Vagina (tissue), 2 donors: Measurements from ENCODE around the gene NR3C2. TPM values are rescaled to one million over a fixed set of nuclear protein-coding genes. Genes with fewer than 3 reads are reported as not detected.

ENCODE experiments used
- DNase-seq, 2 donors: peaks; one replicate each; pipeline ENCODE4 v3.0.0-alpha.2; 2017; ENCODE audit errors: extremely low spot score in 2 of 2
- H3K27ac ChIP-seq: fragments of 200-600 bp; sonication (generic); one replicate; pipeline ENCODE4 v1.5.1; 2019
- H3K27me3 ChIP-seq: fragments of 200-600 bp; sonication (generic); one replicate; pipeline ENCODE4 v1.5.1; 2019
- H3K36me3 ChIP-seq, 2 donors: fragments of 200-600 bp; sonication (generic); one replicate each; pipeline ENCODE4 v1.5.1; 2017 to 2019
- H3K4me1 ChIP-seq: fragments of 200-600 bp; sonication (generic); one replicate; pipeline ENCODE4 v1.5.1; 2019
- H3K4me3 ChIP-seq, 2 donors: fragments of 200-600 bp; sonication (generic); 1 replicate in 1 of 2; 2 replicates in 1 of 2; pipeline ENCODE4 v1.5.1; 2016 to 2019
- H3K9me3 ChIP-seq: fragments of 200-600 bp; sonication (generic); one replicate; pipeline ENCODE4 v1.5.1; 2019
- CTCF ChIP-seq, 3 experiments: fragments of 450-650 bp in 2 of 3; fragments of 200-600 bp in 1 of 3; sonication (generic) in 1 of 3; IDR thresholded peaks; one replicate each; pipeline ENCODE4 v1.5.1; 2017 to 2019; ENCODE audit warnings: antibody characterized with exemption in 3 of 3, mild to moderate bottlenecking in 2 of 3, moderate library complexity in 2 of 3
- POLR2A ChIP-seq, 2 donors: fragments of 450-650 bp; IDR thresholded peaks; one replicate each; pipeline ENCODE4 v1.6.1; 2017; ENCODE audit warnings: antibody characterized with exemption in 2 of 2, mild to moderate bottlenecking in 2 of 2, moderate library complexity in 2 of 2
- POLR2AphosphoS5 ChIP-seq, 2 donors: sonication (generic); formaldehyde crosslinking; IDR thresholded peaks; one replicate each; pipeline ENCODE4 v1.9.0; 2017; ENCODE audit warnings: antibody characterized with exemption in 2 of 2, mild to moderate bottlenecking in 2 of 2, low read depth in 1 of 2; ENCODE audit not compliant: insufficient read depth in 1 of 2
- intact Hi-C: fragments of 100-400 bp; cut with DNase I; formaldehyde crosslinking; loops from one replicate; pipeline ENCODE4 v1.15.1; 2023
- total RNA-seq: library from RNA; depleted of rRNA; stranded (reverse); fragments of >200 nt; gene quantifications from one replicate; pipeline ENCODE4 v1.2.3, GENCODE V29; 2016

Gene NR3C2
- total RNA-seq, 1 donor from 2014 or later = 9.6 TPM

- no peaks in the 10 kb centered on the region for H3K9me3 ChIP-seq
- intact Hi-C loops = no loop called here
- DNase-seq = no peak
- no peaks in the 10 kb centered on the region for H3K27me3 ChIP-seq
- H3K36me3 ChIP-seq = peaks cover 0 to 9% of the 10 kb centered on the region in 2 donors
- H3K4me1 ChIP-seq = no peaks in the 10 kb centered on the region
- TF ChIP-seq POLR2AphosphoS5 (IDR thresholded peaks at IDR 0.05; ENCODE audit: insufficient read depth in 1 of 2, low read depth in 1 of 2) = no peak
- TF ChIP-seq POLR2A (IDR thresholded peaks at IDR 0.05) = no peak
- TF ChIP-seq CTCF (IDR thresholded peaks at IDR 0.05) = no peak
- H3K4me3 ChIP-seq = no peak overlapping the region
- H3K27ac ChIP-seq = no peak overlapping the region
Observed at GRCh38 chr4:148116969-148117368, 325.2 kb downstream of the NR3C2 start.

- no peaks in the 10 kb centered on the region for H3K27me3 ChIP-seq
- no peaks in the 10 kb centered on the region for H3K4me1 ChIP-seq
- no peak overlapping the region for H3K27ac ChIP-seq
- intact Hi-C loops = no loop called here
- no peak for DNase-seq
- H3K36me3 ChIP-seq = peaks cover 0 to 9% of the 10 kb centered on the region in 2 donors
- TF ChIP-seq POLR2A (IDR thresholded peaks at IDR 0.05) (no peak), POLR2AphosphoS5 (IDR thresholded peaks at IDR 0.05; ENCODE audit: insufficient read depth in 1 of 2, low read depth in 1 of 2) (no peak), CTCF (IDR thresholded peaks at IDR 0.05) (no peak)
- H3K4me3 ChIP-seq = no peak overlapping the region
- no peaks in the 10 kb centered on the region for H3K9me3 ChIP-seq
Observed at GRCh38 chr4:148116264-148116663, 325.9 kb downstream of the NR3C2 start.

- H3K4me1 ChIP-seq = no peaks in the 10 kb centered on the region
- no peaks in the 10 kb centered on the region for H3K9me3 ChIP-seq
- intact Hi-C loops = no loop called here
- no peaks in the 10 kb centered on the region for H3K27me3 ChIP-seq
- peaks cover 0 to 9% of the 10 kb centered on the region in 2 donors for H3K36me3 ChIP-seq
- DNase-seq = no peak
- H3K27ac ChIP-seq = no peak overlapping the region
- H3K4me3 ChIP-seq = no peak overlapping the region
- TF ChIP-seq CTCF (IDR thresholded peaks at IDR 0.05) (no peak), POLR2AphosphoS5 (IDR thresholded peaks at IDR 0.05; ENCODE audit: insufficient read depth in 1 of 2, low read depth in 1 of 2) (no peak), POLR2A (IDR thresholded peaks at IDR 0.05) (no peak)
Observed at GRCh38 chr4:148114436-148114835, 327.8 kb downstream of the NR3C2 start.

- no peak overlapping the region for H3K27ac ChIP-seq
- TF ChIP-seq POLR2AphosphoS5 (IDR thresholded peaks at IDR 0.05; ENCODE audit: insufficient read depth in 1 of 2, low read depth in 1 of 2) (no peak), CTCF (IDR thresholded peaks at IDR 0.05) (no peak), POLR2A (IDR thresholded peaks at IDR 0.05) (no peak)
- intact Hi-C loops = no loop called here
- H3K36me3 ChIP-seq = peaks cover 0 to 20% of the 10 kb centered on the region in 2 donors
- DNase-seq = no peak
- no peaks in the 10 kb centered on the region for H3K9me3 ChIP-seq
- no peaks in the 10 kb centered on the region for H3K27me3 ChIP-seq
- no peak overlapping the region for H3K4me3 ChIP-seq
- H3K4me1 ChIP-seq = no peaks in the 10 kb centered on the region
Observed at GRCh38 chr4:148112231-148112982, 329.8 kb downstream of the NR3C2 start.

GRCh38 chr4:148110169-148110568 is 332.0 kb downstream of the NR3C2 start:
- no peak overlapping the region for H3K27ac ChIP-seq
- no peak for DNase-seq
- TF ChIP-seq CTCF (IDR thresholded peaks at IDR 0.05) (no peak), POLR2AphosphoS5 (IDR thresholded peaks at IDR 0.05; ENCODE audit: insufficient read depth in 1 of 2, low read depth in 1 of 2) (no peak), POLR2A (IDR thresholded peaks at IDR 0.05) (no peak)
- H3K4me1 ChIP-seq = no peaks in the 10 kb centered on the region
- no peak overlapping the region for H3K4me3 ChIP-seq
- peaks cover 0 to 20% of the 10 kb centered on the region in 2 donors for H3K36me3 ChIP-seq
- no peaks in the 10 kb centered on the region for H3K9me3 ChIP-seq
- no peaks in the 10 kb centered on the region for H3K27me3 ChIP-seq
- intact Hi-C loops = no loop called here
